Measurements from ENCODE around the gene MAP4K1. TPM values are rescaled to one million over a fixed set of nuclear protein-coding genes. Genes with fewer than 3 reads are reported as not detected.
"Not testable (repeated sequence)": the region's sequence is repeated elsewhere in the genome, so short reads cannot be mapped to it uniquely, and the experiment has no call there.

Gene MAP4K1
- total RNA-seq, 1 experiment from 2014 or later, result 0.10 TPM

GRCh38 chr19:38579304-38579703, 38.4 kb downstream of the MAP4K1 start:
- not testable (repeated sequence) for DNase-seq (ENCODE audit: extremely low read depth, low read depth)

GRCh38 chr19:38577826-38578225, 39.9 kb downstream of the MAP4K1 start:
- no peak for DNase-seq (ENCODE audit: extremely low read depth, low read depth)

GRCh38 chr19:38571682-38572081, 46.1 kb downstream of the MAP4K1 start:
- DNase-seq (ENCODE audit: extremely low read depth, low read depth), result no peak

GRCh38 chr19:38569368-38569983, 48.3 kb downstream of the MAP4K1 start:
- DNase-seq (ENCODE audit: extremely low read depth, low read depth), result no peak

- DNase-seq (ENCODE audit: extremely low read depth, low read depth), result no peak
These were observed 52.1 kb downstream of the MAP4K1 start for GRCh38 chr19:38565691-38566105.

DNA sequence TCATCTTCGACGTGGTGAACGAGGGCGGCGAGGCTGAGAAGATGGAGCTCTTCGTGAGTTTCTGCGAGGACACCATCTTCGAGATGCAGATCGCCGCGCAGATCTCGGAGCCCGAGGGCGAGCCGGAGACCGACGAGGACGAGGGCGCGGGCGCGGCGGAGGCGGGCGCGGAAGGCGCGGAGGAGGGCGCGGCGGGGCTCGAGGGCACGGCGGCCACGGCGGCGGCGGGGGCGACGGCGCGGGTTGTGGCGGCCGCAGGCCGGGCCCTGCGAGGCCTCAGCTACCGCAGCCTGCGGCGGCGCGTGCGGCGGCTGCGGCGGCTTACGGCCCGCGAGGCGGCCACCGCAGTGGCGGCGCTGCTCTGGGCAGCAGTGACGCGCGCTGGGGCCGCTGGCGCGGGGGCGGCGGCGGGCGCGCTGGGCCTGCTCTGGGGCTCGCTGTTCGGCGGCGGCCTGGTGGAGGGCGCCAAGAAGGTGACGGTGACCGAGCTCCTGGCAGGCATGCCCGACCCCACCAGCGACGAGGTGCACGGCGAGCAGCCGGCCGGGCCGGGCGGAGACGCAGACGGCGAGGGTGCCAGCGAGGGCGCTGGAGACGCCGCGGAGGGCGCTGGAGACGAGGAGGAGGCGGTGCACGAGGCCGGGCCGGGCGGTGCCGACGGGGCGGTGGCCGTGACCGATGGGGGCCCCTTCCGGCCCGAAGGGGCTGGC, 52.6 kb downstream of the MAP4K1 start:
- DNase-seq (ENCODE audit: extremely low read depth, low read depth), result no peak

DNA sequence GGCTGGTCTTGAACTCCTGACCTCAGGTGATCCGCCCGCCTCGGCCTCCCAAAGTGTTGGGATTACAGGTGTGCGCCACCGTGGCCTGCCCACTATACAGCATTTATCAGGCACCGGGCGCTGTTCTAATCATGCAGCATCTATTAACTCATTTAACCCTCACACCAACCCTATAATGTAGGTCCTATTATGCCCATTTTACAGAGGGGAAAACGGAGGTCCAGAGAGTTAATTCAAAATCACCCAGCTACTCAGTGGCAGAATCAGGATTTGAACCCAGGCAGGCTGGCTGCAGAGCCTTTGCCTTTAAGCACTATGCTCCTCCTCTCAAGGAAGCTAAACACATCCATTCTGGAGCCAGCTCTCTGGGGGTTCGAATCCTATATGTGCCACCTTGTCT, 54.3 kb downstream of the MAP4K1 start:
- DNase-seq (ENCODE audit: extremely low read depth, low read depth), result no peak

DNA sequence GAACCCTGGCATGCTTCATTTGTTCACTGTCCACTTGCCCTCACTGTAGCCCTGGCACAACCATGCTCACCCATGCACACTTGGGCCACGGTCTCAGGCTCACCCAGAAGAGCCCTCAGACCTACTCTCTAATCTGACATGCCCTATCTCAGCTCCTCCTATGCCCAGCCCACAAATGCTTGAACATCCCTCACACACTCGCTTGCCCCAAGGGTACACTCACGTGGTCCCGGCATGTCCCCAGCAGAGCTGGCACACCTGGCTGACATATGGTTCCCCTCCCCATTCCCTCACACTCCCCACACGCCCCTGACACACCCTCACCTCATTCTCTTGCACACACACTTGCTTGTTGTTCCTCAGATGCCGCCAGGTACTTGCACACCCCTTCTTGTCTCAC, 55.7 kb downstream of the MAP4K1 start:
- DNase-seq (ENCODE audit: extremely low read depth, low read depth), result no peak

DNA sequence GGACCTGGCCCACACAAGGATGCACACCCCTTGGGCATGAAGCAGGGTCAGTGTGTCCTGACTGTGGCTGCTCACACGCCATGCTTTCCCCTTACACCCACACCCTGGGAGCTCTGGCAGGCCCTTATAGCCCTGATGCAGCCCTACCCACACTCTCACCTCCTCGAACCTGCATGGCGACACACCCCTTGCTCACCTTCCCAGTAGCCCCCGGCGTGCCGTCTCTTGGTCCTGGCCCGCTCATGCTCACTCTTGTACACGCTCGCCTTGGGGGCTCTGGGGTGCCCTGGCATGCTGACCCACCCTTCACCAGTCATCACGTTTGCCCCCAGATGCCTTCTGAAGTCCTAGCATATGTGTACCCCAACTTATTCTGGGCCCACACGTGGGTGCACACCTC, 56.1 kb downstream of the MAP4K1 start:
- DNase-seq (ENCODE audit: extremely low read depth, low read depth), result no peak

- DNase-seq (ENCODE audit: extremely low read depth, low read depth), result no peak
These were observed 56.6 kb downstream of the MAP4K1 start for GRCh38 chr19:38561053-38561606.

- no peak for DNase-seq (ENCODE audit: extremely low read depth, low read depth)
These were observed 58.0 kb downstream of the MAP4K1 start for GRCh38 chr19:38559428-38560401.

- not testable (repeated sequence) for DNase-seq (ENCODE audit: extremely low read depth, low read depth)
These were observed 58.8 kb downstream of the MAP4K1 start for GRCh38 chr19:38558933-38559332.

DNA sequence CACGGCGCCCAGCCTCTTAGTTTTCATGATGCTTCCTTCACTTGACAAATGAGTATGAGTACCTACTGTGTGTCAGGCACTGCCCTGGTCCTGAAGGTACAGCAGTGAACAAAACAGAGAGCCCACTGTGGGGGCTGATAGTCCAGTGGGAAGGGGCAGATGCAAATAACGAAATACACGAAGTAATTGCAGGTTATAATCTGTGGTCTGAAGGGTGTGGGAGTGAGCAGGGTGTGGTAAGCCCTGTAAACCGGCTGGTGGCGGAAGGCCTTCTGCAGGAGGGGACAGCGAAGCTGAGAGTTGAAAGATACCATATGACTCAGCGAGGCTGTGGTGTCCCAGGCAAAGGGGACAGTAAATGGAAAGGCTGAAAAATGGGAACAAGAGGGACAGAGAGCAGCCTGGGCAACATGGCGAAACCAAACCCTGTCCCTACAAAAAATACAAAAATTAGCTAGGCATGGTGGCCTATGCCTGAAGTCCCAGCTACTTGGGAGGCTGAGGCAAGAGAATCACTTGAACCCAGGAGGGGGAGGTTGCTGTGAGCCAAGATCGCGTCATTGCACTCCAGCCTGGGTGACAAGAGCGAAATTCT, 60.5 kb downstream of the MAP4K1 start:
- DNase-seq (ENCODE audit: extremely low read depth, low read depth), result no peak

- DNase-seq (ENCODE audit: extremely low read depth, low read depth), result no peak
These were observed 61.1 kb downstream of the MAP4K1 start for GRCh38 chr19:38556521-38557174.

DNA sequence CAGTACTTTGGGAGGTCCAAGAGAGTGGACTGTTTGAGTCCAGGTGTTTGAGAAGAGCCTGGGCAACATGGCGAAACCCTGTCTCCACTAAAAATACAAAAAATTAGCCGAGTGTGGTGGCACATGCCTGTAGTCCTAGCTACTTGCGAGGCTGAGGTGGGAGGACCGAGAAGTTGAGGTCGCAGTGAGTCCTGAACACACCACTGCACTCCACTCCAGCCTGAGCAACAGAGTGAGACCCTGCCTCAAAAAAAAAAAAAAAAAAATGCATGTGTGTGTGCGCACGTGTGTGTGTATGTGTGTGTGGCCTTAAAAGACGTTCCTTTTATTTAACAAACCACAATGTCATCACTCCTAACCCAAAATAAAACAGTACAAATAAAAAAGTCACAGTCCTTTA, 62.6 kb downstream of the MAP4K1 start:
- no peak for DNase-seq (ENCODE audit: extremely low read depth, low read depth)

DNA sequence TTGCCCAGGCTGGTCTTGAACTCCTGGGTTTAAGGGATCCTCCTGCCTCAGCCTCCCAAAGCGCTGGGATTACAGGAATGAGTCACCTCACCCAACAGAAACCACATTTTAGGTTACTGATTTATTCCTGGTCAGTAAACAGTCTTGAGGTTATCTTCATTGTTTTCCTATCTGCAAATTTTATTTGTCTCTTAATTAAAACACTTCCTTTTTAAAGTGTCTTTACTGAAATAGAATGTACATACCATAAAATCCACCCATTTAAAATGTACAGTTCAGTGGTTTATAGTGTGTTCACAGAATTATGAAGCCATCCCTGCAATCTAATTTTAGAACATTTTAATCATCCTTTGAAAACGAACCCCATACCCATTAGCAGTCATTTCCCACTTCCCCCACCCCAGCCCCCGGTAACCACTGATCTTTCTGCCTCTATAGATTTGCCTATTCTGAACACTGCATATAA, 63.0 kb downstream of the MAP4K1 start:
- no peak for DNase-seq (ENCODE audit: extremely low read depth, low read depth)

GRCh38 chr19:38553239-38553638, 64.5 kb downstream of the MAP4K1 start:
- DNase-seq (ENCODE audit: extremely low read depth, low read depth), result not testable (repeated sequence)

DNA sequence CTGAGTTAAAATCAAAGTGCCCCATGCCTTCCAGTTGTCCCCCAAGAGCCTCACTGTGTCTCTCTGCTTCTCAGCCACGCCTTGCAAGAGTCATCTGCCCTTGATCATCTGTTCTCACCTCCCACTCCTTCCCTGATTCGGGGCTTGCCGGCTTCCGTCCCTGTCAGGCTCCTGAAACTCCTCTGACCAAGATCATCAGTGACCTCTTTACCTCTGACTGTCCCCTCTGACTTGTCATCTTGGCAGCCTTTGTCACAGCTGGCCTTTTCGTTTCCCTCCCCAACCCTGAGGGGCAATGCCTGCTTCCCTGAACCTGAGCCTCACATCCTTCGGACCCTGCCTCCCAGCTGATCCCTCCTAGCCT, 66.3 kb downstream of the MAP4K1 start:
- DNase-seq (ENCODE audit: extremely low read depth, low read depth), result no peak

GRCh38 chr19:38550376-38550775, 67.4 kb downstream of the MAP4K1 start:
- DNase-seq (ENCODE audit: extremely low read depth, low read depth), result no peak

DNA sequence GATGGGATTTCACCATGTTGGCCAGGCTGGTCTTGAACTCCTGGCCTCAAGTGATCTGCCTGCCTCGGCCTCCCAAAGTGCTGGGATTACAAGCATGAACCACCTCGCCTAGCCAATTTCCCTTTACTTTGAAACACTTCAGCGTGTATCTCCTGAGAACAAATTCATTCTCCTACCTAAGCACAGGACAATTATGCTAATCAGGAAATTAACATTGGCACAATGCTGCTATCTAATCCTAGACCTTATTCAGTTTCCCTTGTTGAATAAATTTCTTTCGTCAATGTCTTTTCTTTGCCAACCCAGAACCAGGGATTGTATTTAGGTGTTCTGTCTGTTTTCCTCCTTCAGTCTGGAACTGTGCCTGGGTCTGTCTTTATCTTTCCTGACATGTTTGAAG, 67.8 kb downstream of the MAP4K1 start:
- no peak for DNase-seq (ENCODE audit: extremely low read depth, low read depth)
